PC-9 (cell line): ENCODE data around the gene VTA1. TPM values are rescaled to one million over a fixed set of nuclear protein-coding genes. Genes with fewer than 3 reads are reported as not detected.
"Not testable (repeated sequence)": the region's sequence is repeated elsewhere in the genome, so short reads cannot be mapped to it uniquely, and the experiment has no call there.

Source experiments
- BruUV-seq: library from RNA; stranded (reverse); fragments of 400-500 nt; replicated peaks from 2 replicates; lab custom pipeline; 2021; lab: Mats Ljungman, UMichigan
- CTCF ChIA-PET: fragments of 300-600 bp; sonication (Branson Sonifier 250); formaldehyde crosslinking; loops from one replicate; lab custom pipeline; 2022; ENCODE audit warnings: antibody characterized with exemption; lab: Charles Lee
- POLR2A ChIA-PET: fragments of 300-600 bp; sonication (Branson Sonifier 250); formaldehyde crosslinking; loops from one replicate; lab custom pipeline; 2022; ENCODE audit warnings: antibody characterized with exemption; ENCODE audit not compliant: unreplicated experiment; lab: Charles Lee
- DNase-seq, 2 experiments: peaks; one replicate each; pipeline versions ENCODE4 v3.0.0 to v3.0.0-alpha.2; 2015 to 2022; ENCODE audit warnings: mixed read lengths in 1 of 2
- H2AFZ ChIP-seq: fragments of 200-600 bp; sonication (generic); 2 replicates; pipeline ENCODE4 v1.8.1; 2017; ENCODE audit warnings: antibody characterized with exemption
- H3F3A ChIP-seq: fragments of 200-600 bp; sonication (generic); 2 replicates; pipeline ENCODE4 v1.8.1; 2017; ENCODE audit warnings: antibody characterized with exemption, mild to moderate bottlenecking, low read depth; ENCODE audit not compliant: insufficient read depth
- H3K27ac ChIP-seq: fragments of 200-600 bp; sonication (generic); 2 replicates; pipeline ENCODE4 v1.6.1; 2016; ENCODE audit warnings: mixed run types
- H3K27me3 ChIP-seq: fragments of 200-600 bp; sonication (generic); 2 replicates; pipeline ENCODE4 v1.6.1; 2016; ENCODE audit warnings: low read depth, mixed run types; ENCODE audit not compliant: insufficient read depth
- H3K36me3 ChIP-seq: fragments of 200-600 bp; sonication (generic); 2 replicates; pipeline ENCODE4 v1.6.1; 2016; ENCODE audit warnings: low read depth, mixed run types
- H3K4me1 ChIP-seq: fragments of 200-600 bp; sonication (generic); replicated peaks from 2 replicates; pipeline ENCODE4 v1.6.1; 2016; ENCODE audit warnings: mixed run types; ENCODE audit not compliant: insufficient read depth
- H3K4me2 ChIP-seq: fragments of 200-600 bp; sonication (generic); 2 replicates; pipeline ENCODE4 v1.6.1; 2017; ENCODE audit warnings: mixed run types
- H3K4me3 ChIP-seq: fragments of 200-600 bp; sonication (generic); 2 replicates; pipeline ENCODE4 v1.6.1; 2016; ENCODE audit warnings: mixed run types
- H3K79me2 ChIP-seq: fragments of 200-600 bp; sonication (generic); 2 replicates; pipeline ENCODE4 v1.6.1; 2017; ENCODE audit warnings: low read depth, mixed run types
- H3K9me2 ChIP-seq: fragments of 200-600 bp; sonication (generic); 2 replicates; pipeline ENCODE4 v1.8.1; 2017; ENCODE audit warnings: mild to moderate bottlenecking; ENCODE audit not compliant: insufficient read depth
- H3K9me3 ChIP-seq: fragments of 200-600 bp; sonication (generic); 2 replicates; pipeline ENCODE4 v1.8.1; 2016; ENCODE audit warnings: low read depth; ENCODE audit not compliant: insufficient read depth
- H4K20me1 ChIP-seq: fragments of 200-600 bp; sonication (generic); 2 replicates; pipeline ENCODE4 v1.8.1; 2017; ENCODE audit not compliant: insufficient read depth
- CTCF ChIP-seq: fragments of 200-600 bp; sonication (generic); conservative IDR thresholded peaks from 2 replicates; pipeline ENCODE4 v1.6.1; 2017; ENCODE audit warnings: mixed run types, antibody characterized with exemption, mild to moderate bottlenecking, moderate library complexity
- EZH2 ChIP-seq: fragments of 200-600 bp; sonication (generic); IDR thresholded peaks from 2 replicates; pipeline ENCODE4 v1.8.0; 2017; ENCODE audit warnings: antibody characterized with exemption, low read depth
- intact Hi-C: fragments of 100-400 bp; cut with micrococcal nuclease; formaldehyde crosslinking; loops from one replicate; pipeline ENCODE4 v1.10.0; 2022; ENCODE audit not compliant: unreplicated experiment
- total RNA-seq: library from RNA; stranded (reverse); gene quantifications from 2 replicates; pipeline ENCODE4 v1.2.3, GENCODE V29; 2021

Gene VTA1
- total RNA-seq, 1 experiment from 2014 or later: 52.0 TPM

- H4K20me1 ChIP-seq, H3K36me3 ChIP-seq, H3K27ac ChIP-seq, H3K79me2 ChIP-seq, H2AFZ ChIP-seq, BruUV-seq, intact Hi-C loops, H3K27me3 ChIP-seq, DNase-seq, H3F3A ChIP-seq, POLR2A ChIA-PET, H3K4me1 ChIP-seq, H3K9me2 ChIP-seq, H3K9me3 ChIP-seq, H3K4me2 ChIP-seq, H3K4me3 ChIP-seq, CTCF ChIA-PET: not testable (repeated sequence)
- TF ChIP-seq CTCF: 0 out of 2 replicates have a peak, but pooled peaks have one; percentile 20
Observed at GRCh38 chr6:142188341-142188740, 41.3 kb downstream of the VTA1 start.

- Histone ChIP-seq H3K9me2 (0 out of 2 replicates have a peak, but pooled peaks cover 5% of the 10 kb centered on the region), H3K4me1 (no peaks in the 10 kb centered on the region), H4K20me1 (peaks cover 5% of the 10 kb centered on the region; the same call in 1 of the 2 replicates), H3K4me2 (no peak overlapping the region), H3K27me3 (no peaks in the 10 kb centered on the region), H3K36me3 (peaks cover 7% of the 10 kb centered on the region; the same call in 1 of the 2 replicates), H3K9me3 (no peaks in the 10 kb centered on the region), H3F3A (no peaks in the 10 kb centered on the region), H2AFZ (no peak overlapping the region), H3K79me2 (no peaks in the 10 kb centered on the region), H3K27ac (no peak overlapping the region), H3K4me3 (no peak overlapping the region)
- TF ChIP-seq EZH2: no peak
- no peak for TF ChIP-seq CTCF
- BruUV-seq: no TSS peak
- DNase-seq: no peak
- ChIA-PET CTCF (no interaction called here), POLR2A (no interaction called here)
- intact Hi-C loops: no loop called here
Observed at GRCh38 chr6:142189057-142189456, 42.0 kb downstream of the VTA1 start.

GRCh38 chr6:142192343-142192742, 45.3 kb downstream of the VTA1 start:
- H3K79me2 ChIP-seq: peaks cover 5% of the 10 kb centered on the region; the same call in 1 of the 2 replicates
- no TSS peak for BruUV-seq
- H3K9me2 ChIP-seq: no peaks in the 10 kb centered on the region
- no peaks in the 10 kb centered on the region for H3K27me3 ChIP-seq
- no peak overlapping the region for H3K4me2 ChIP-seq
- H3K4me3 ChIP-seq: no peak overlapping the region
- TF ChIP-seq CTCF: no peak
- no peak for TF ChIP-seq EZH2
- H3K36me3 ChIP-seq: 0 out of 2 replicates have a peak, but pooled peaks cover 7% of the 10 kb centered on the region
- H3K9me3 ChIP-seq: no peaks in the 10 kb centered on the region
- no peak overlapping the region for H2AFZ ChIP-seq
- H3F3A ChIP-seq: no peaks in the 10 kb centered on the region
- CTCF ChIA-PET: interaction anchor here (0.6 kb wide), 1 partner anchor 302 kb away, joined by 4 read pairs; no protein-coding TSS in a partner anchor
- 0 out of 2 replicates have a peak, but pooled peaks cover 4% of the 10 kb centered on the region for H3K4me1 ChIP-seq
- intact Hi-C loops: no loop called here
- POLR2A ChIA-PET: no interaction called here
- peaks cover 14% of the 10 kb centered on the region for H4K20me1 ChIP-seq
- no peak overlapping the region for H3K27ac ChIP-seq
- DNase-seq: no peak
